Skeletal muscle tissue (tissue), 4 donors: ENCODE data around the gene DEPDC5. TPM values are rescaled to one million over a fixed set of nuclear protein-coding genes. Genes with fewer than 3 reads are reported as not detected.

ENCODE experiments used
- H3K27ac ChIP-seq: one replicate; pipeline ENCODE4 v1.7.0; 2013; ENCODE audit warnings: mild to moderate bottlenecking, low read depth, low read length, inconsistent platforms
- H3K27me3 ChIP-seq, 3 donors: one replicate each; pipeline ENCODE4 v1.7.0; 2013; ENCODE audit warnings: low read length in 3 of 3; ENCODE audit not compliant: control insufficient read depth in 3 of 3, insufficient read depth in 3 of 3
- H3K36me3 ChIP-seq, 3 donors: one replicate each; pipeline ENCODE4 v1.7.0; 2013; ENCODE audit warnings: low read length in 3 of 3; ENCODE audit not compliant: control insufficient read depth in 3 of 3, insufficient read depth in 3 of 3
- H3K4me1 ChIP-seq, 3 donors: one replicate each; pipeline ENCODE4 v1.7.0; 2013; ENCODE audit warnings: low read length in 3 of 3, mild to moderate bottlenecking in 3 of 3; ENCODE audit not compliant: control insufficient read depth in 3 of 3, insufficient read depth in 3 of 3
- H3K4me3 ChIP-seq, 3 donors: one replicate each; pipeline ENCODE4 v1.7.0; 2013; ENCODE audit warnings: low read length in 3 of 3
- H3K9ac ChIP-seq, 3 donors: one replicate each; pipeline ENCODE4 v1.7.0; 2013; ENCODE audit warnings: low read length in 3 of 3, mild to moderate bottlenecking in 3 of 3, moderate library complexity in 2 of 3, low read depth in 1 of 3
- H3K9me3 ChIP-seq, 3 donors: one replicate each; pipeline ENCODE4 v1.7.0; 2013; ENCODE audit warnings: low read length in 3 of 3; ENCODE audit not compliant: control insufficient read depth in 3 of 3
- total RNA-seq: library from RNA; depleted of rRNA; stranded (reverse); fragments of >200 nt; gene quantifications from one replicate; pipeline ENCODE4 v1.2.3, GENCODE V29; 2014
- donor health status: Osteomylitis.

Gene DEPDC5
- total RNA-seq, 1 donor from 2014 or later: 14.1 TPM

DNA sequence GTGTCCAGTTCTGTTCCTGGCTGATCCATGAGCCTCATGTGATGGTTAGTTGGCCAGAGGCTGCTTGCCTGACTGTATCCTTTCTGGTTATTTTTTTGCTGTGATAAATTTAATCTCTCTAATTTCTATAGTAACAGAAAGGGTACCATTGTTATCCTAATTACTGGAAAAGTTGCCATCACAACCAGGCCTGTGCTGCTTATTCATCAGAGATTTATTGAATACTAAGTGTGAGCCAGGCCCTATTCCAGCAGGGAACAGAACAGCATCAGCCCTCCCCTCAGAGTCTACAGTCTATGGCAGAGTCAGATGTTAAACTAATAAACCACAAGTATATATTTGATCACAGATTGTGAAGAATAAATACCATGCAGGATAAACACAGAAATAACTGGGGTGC lies 86.8 kb downstream of the DEPDC5 start:
- Histone ChIP-seq H3K27ac (no peak overlapping the region), H3K36me3 (peaks cover 28 to 53% (median 41%) of the 10 kb centered on the region in 3 donors), H3K9ac (no peak overlapping the region)

DNA sequence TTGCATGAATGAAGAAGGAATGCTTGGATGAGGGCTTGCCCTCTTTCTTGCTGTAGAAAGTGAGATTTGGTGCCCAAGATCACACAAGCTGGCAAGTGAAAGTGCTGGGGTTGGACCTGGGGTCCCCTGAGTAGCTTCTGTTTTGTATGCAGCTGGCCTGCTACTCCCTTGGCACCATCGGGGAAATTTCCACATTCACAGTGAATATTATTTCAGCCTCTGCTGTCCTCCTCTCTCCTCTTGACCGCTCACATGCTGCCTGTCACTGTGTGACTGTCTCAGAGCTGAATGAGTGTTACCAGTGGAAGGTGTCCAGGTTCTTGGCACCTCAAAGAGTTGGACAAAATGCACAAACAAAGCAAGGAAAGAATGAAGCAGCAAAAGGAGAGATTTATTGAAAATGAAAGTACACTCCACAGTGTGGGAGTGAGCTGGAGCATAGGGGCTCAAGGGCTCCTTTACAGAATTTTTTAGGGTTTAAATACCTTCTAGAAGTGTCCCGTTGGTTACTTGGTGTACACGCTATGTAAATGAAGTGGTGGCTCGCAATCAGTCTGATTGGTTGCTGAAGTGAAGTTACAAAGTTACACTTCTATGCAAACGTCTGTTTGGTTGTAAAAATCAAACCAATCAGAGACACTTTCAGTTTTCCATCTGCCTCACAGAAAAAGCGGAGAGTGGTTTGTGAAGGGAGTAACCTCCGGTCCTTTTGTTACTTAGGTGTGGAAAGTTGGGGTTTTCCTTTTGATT lies 87.4 kb downstream of the DEPDC5 start:
- Histone ChIP-seq H3K9ac (no peak overlapping the region), H3K27me3 (no peaks in the 10 kb centered on the region), H3K36me3 (peaks cover 29 to 57% (median 38%) of the 10 kb centered on the region in 3 donors)

More for the DNA sequence above, 86.8 kb downstream of the DEPDC5 start:
- H3K27me3 ChIP-seq: no peaks in the 10 kb centered on the region
- H3K4me3 ChIP-seq: no peak overlapping the region
- H3K4me1 ChIP-seq: no peaks in the 10 kb centered on the region
- no peaks in the 10 kb centered on the region for H3K9me3 ChIP-seq

DNA sequence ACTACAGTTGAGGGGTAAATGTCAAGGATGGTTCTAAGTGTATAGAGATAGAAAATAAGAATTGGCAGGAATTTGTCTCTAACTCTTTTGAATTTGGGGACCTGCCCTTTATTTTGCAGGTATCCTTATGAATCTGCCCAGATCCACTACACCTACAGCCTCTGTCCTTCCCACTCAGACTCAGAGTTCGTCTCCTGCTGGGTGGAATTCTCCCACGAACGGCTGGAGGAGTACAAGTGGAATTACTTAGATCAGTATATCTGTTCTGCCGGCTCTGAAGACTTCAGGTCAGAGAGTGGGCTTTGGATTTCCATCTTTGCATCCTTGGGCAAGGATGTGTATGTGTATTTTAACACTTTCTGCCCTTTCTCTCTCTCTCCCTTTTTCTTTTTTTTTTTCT lies 89.7 kb downstream of the DEPDC5 start:
- no peaks in the 10 kb centered on the region for H3K9me3 ChIP-seq
- H3K9ac ChIP-seq: no peak overlapping the region
- no peaks in the 10 kb centered on the region for H3K4me1 ChIP-seq
- H3K36me3 ChIP-seq: peaks cover 38 to 60% (median 45%) of the 10 kb centered on the region in 3 donors
- H3K27me3 ChIP-seq: no peaks in the 10 kb centered on the region
- no peak overlapping the region for H3K4me3 ChIP-seq
- H3K27ac ChIP-seq: no peak overlapping the region

More for the DNA sequence above, 87.4 kb downstream of the DEPDC5 start:
- Histone ChIP-seq H3K4me1 (no peaks in the 10 kb centered on the region), H3K9me3 (no peaks in the 10 kb centered on the region), H3K4me3 (no peak overlapping the region), H3K27ac (no peak overlapping the region)

DNA sequence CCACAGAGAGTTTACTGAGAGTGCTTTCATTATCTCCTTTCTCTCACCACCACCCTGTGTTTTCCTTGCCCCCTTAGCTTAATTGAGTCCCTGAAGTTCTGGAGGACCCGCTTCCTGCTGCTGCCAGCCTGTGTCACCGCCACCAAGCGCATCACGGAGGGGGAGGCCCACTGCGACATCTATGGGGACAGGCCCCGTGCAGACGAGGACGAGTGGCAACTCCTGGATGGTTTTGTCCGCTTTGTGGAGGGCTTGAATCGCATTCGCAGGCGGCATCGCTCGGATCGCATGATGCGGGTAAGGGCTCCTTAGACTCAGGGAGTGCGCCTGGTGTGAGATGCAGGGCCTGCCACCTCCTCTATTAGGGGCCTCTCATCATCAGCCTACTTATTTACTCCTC lies 91.1 kb downstream of the DEPDC5 start:
- Histone ChIP-seq H3K27me3 (no peaks in the 10 kb centered on the region), H3K36me3 (peaks cover 40 to 59% (median 41%) of the 10 kb centered on the region in 3 donors), H3K9ac (no peak overlapping the region)

DNA sequence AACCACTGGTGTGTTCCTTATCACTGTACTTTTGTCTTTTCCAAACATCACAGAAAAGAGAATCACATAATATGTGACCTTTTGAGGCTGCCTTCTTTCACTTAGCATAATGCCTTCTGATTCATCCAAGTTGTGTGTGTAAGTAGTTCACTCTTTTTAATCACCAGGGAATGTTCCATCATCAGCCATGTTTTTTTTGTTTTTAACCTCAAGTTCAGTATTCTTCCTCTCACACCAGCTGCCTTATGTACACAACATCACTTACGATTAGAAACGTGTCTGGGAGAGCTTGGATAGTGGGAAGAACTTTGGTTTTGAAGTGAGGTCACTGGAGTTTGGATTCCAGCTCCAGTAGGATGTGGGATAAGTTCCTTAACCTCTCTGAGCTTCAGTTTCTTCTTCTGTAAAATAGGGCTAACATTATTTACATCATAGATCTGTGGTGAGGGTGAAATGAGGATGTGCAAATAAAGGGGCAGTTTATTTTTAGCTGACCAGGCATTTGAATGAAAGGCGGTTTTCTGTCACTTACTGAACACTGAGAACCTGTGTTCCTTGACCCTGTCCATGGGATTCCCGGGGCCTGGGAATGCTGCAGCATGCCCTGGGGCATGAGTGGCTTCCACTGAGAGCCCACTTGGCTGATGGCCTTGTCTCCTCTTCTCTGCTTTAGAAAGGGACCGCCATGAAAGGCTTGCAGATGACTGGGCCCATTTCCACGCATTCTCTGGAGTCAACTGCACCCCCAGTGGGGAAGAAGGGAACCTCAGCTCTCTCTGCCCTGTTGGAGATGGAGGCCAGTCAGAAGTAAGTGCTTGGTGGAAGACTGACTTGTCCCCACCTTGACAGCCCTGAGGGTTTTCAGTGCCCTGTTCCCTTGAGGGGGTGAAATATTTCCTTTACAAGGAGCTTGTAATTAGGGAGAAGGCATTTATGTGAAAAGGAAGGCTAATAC lies 92.6 kb downstream of the DEPDC5 start:
- Histone ChIP-seq H3K27me3 (no peaks in the 10 kb centered on the region), H3K4me3 (no peak overlapping the region), H3K36me3 (peaks cover 33 to 51% (median 33%) of the 10 kb centered on the region in 3 donors), H3K9ac (no peak overlapping the region), H3K4me1 (peaks cover 5 to 9% (median 8%) of the 10 kb centered on the region in 3 donors), H3K9me3 (no peaks in the 10 kb centered on the region), H3K27ac (no peak overlapping the region)

More for the DNA sequence above, 91.1 kb downstream of the DEPDC5 start:
- no peaks in the 10 kb centered on the region for H3K9me3 ChIP-seq
- peaks cover 0 to 3% (median 0%) of the 10 kb centered on the region in 3 donors for H3K4me1 ChIP-seq
- H3K4me3 ChIP-seq: no peak overlapping the region
- H3K27ac ChIP-seq: no peak overlapping the region

DNA sequence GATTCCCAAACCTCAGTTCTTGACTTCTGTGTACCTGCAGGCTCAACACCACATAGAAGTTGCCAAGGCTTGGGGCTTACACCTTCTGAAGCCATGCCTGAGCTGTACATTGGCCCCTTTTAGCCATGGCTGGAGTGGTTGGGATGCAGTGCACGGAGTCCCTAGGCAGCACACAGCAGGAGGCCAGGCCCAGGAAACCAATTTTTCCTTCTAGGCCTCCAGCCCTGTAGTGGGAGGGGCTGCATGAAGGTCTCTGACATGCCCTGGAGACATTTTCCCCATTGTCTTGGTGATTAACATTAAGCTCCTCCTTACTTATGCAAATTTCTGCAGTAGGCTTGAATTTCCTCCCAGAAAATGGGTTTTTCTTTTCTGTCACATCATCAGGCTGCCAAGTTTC lies 94.6 kb downstream of the DEPDC5 start:
- Histone ChIP-seq H3K9me3 (no peaks in the 10 kb centered on the region), H3K4me3 (no peak overlapping the region), H3K27me3 (no peaks in the 10 kb centered on the region), H3K4me1 (peaks cover 7 to 12% (median 9%) of the 10 kb centered on the region in 3 donors), H3K27ac (no peak overlapping the region), H3K9ac (no peak overlapping the region), H3K36me3 (peaks cover 28 to 41% (median 31%) of the 10 kb centered on the region in 3 donors)

DNA sequence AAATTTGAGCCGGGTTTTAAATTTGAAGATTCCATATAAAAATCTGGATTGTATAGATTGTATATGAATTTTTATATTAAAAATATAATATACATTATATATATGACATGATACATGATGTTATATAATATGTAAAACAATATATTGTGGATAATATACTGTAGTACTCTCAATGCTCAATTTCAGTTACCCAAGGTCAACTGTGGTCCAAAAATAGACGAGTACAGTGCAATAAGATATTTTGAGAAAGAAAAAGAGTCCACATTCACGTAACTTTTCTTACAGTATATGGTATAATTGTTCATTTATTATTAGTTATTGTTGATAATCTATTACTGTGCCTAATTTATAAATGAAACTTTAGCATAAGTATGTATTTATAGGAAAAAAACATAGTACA lies 96.3 kb downstream of the DEPDC5 start:
- Histone ChIP-seq H3K4me1 (peaks cover 7 to 12% (median 9%) of the 10 kb centered on the region in 3 donors), H3K27me3 (no peaks in the 10 kb centered on the region), H3K9ac (no peak overlapping the region), H3K27ac (no peak overlapping the region), H3K9me3 (no peaks in the 10 kb centered on the region), H3K36me3 (peaks cover 26 to 39% (median 28%) of the 10 kb centered on the region in 3 donors), H3K4me3 (no peak overlapping the region)

DNA sequence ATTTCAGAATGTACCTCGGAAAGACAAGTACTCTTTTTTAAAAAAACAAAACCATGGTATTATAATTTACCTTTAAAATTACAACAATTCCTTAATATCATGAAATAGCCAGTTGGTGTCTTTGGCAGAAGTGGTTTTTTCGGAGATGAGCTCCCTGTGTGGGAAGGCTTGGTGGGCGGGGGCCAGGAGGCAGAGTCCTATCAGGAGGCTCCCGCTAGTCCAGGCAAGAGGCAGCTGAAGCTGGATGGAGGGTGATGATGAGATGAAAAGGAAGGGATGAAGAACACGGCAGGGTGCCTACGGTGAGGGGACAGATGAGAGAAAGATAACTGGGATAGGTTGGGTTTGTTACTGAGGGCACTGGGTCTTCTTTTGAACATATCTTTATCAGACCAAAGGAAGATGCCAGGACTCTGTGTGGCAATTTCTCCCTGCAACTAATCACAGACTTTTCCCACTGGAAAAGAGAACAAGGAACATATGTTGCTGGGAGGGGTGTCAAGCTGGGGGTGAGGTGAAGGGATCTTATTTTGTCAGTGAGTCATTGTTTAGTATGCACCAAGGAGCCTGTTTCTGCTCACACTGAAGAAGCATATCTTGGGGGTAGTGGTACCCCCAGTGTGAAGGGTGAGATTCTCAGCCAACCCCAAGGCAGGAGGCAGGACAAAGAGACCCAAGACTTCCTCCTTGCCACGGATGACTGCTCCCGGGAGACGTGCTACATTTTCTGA lies 99.0 kb downstream of the DEPDC5 start:
- no peak overlapping the region for H3K9ac ChIP-seq
- H3K9me3 ChIP-seq: no peaks in the 10 kb centered on the region
- H3K27ac ChIP-seq: no peak overlapping the region
- H3K4me1 ChIP-seq: peaks cover 7 to 12% (median 9%) of the 10 kb centered on the region in 3 donors
- peaks cover 16 to 24% (median 22%) of the 10 kb centered on the region in 3 donors for H3K36me3 ChIP-seq
- H3K4me3 ChIP-seq: no peak overlapping the region
- H3K27me3 ChIP-seq: no peaks in the 10 kb centered on the region

DNA sequence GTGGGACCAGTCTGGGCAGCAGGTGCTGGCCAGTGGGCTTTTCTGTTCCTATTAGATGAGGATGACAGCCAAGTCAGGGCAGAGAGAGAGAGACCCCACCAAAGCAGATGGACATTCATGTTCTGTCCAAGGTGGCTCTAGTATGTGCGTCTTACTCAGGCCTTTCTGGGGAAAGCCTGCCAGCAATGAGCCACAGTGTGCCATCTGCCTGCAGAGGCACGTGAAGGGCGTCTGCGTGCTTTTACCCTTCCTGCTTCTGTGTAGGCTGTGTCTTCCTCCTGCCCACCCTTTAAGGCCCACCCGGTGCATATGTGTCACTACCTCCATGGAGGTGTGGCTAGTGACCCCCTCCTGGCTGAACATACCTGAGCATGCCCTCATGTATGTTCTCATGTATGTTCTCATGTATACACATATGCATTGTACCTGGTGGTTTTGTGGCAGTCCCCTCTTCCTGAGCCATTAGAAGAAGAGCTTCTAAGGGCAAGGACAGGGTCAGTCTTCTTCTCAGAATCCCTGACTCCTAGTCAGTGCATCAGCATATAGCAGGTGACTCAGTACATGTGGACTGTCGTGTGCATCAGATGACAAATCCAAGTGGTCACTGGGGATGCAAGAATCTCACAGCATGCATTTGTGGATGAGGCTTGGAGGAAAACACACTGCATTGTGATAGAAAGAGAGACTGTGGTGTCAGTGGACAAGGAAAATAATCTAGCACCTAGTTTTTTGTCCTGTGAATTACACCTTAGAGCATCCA lies 100.1 kb downstream of the DEPDC5 start:
- Histone ChIP-seq H3K36me3 (peaks cover 10 to 22% (median 19%) of the 10 kb centered on the region in 3 donors), H3K27me3 (no peaks in the 10 kb centered on the region), H3K4me3 (no peak overlapping the region), H3K4me1 (peaks cover 7 to 12% (median 9%) of the 10 kb centered on the region in 3 donors), H3K9me3 (no peaks in the 10 kb centered on the region), H3K27ac (no peak overlapping the region), H3K9ac (no peak overlapping the region)
